ENCODE measurements around the gene OLA1.
A peak's percentile ranks its signal among the peaks of the same experiment; 100 is the strongest.

Gene OLA1

DNA sequence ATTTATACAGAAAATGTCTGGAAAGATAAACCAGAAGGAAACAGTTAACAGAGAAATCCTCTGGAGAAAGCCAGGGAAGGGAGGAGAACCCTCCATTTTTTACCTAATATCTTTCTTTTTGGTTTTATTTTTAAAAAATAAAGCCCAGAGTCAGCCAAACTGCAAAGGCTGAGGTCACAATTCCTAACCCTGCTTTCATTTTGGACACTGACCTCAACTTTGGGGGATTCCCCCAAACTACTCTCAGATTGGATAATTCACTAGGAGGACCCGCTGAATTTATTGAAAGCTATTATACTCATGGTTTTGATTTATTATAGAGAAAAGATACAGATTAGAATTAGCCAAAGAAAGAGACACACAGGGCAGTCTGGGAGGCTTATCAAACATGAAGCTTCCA lies 189.9 kb downstream of the OLA1 start:
- no peak for DNase-seq

DNA sequence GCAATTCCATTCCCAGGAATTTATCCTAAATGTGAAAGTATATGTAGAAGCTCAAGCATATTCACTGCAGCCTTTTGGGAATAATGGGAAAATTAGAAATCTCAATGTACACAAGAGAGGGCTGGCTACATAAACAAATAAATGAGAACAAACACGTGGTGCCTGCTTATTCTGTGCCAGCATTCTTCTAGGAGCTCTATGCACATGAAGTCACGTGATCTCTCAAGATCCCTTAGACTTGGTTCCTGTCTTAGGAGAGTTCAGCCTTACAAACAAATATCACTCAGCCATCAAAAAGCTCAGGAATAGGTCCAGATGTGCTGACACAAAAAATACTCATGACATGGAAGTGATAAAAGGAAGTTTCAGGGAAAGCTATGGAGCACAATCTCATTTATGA lies 190.3 kb downstream of the OLA1 start:
- DNase-seq: no peak

DNA sequence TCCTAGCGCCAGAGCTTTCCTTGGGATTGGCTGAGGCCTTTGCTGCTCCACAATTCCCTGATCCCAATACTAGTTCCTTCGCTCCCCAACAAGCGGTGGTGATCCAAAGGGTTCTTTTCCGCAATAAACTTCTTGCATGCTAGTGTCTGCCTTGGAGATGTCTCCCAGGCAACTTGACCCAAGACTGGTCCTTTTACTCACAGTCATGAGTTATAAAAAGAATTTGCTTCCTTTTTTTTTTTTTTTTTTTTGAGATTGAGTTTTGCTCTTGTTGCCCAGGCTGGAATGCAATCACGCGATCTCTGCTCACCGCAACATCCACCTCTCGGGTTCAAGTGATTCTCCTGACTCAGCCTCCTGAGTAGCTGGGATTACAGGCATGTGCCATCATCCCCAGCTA lies 193.4 kb downstream of the OLA1 start:
- no peak for DNase-seq

DNA sequence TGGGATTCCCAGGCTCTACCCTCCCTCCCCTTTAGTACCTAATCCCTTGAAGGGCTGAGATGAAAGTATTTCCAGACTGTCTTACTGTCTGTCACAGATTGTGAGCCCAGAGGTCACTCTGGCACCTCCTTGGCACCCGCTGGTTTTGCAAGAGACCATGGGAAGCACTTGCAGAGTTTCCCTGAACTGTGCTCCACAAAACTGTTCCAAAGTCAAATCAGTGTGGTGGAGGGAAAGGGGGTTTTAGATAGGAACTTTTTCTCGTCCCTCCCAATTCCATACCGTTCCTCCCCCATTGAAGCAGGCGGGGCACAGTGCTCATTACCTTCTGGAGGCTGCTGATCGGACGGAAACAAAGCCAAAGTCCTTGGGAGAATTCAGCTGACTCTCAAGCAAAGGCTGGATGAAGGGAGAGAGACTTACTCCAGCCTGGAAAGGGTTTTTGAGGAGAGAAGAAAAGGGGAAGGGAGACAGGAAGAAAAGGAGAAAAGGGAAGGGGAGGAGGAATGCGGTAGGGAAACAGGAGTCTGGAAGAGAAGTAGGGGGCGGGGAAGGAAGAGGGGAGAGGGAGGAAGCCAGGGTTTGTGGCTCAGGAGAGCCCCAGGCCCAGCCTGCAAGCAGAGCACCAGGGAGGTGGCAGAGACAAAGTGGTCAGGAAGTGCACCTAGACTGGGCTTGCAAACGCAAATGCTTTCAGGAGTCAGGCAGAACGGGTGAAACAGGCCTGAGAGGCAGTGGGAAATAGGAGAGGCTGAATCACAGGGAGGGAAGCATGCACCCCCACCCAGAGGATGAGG lies 194.8 kb downstream of the OLA1 start:
- DNase-seq: no peak

DNA sequence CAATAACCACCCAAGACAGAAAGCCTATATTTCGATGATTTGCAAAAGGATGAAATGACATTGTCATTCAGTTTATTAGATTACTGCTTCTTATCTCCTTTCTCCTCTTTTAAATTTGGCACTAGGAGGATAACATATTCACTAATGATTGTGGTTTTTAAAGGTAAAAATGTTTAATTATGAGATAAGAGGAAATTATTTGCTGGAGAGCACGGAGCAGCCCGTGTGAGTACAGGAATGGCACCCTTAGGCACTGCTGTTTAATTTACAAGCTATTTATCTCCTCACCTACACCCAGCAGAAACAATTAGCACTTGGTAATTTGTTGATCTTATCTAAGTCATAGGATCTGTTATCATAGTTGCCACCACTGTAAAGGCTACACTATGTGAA lies 195.8 kb downstream of the OLA1 start:
- no peak for DNase-seq

DNA sequence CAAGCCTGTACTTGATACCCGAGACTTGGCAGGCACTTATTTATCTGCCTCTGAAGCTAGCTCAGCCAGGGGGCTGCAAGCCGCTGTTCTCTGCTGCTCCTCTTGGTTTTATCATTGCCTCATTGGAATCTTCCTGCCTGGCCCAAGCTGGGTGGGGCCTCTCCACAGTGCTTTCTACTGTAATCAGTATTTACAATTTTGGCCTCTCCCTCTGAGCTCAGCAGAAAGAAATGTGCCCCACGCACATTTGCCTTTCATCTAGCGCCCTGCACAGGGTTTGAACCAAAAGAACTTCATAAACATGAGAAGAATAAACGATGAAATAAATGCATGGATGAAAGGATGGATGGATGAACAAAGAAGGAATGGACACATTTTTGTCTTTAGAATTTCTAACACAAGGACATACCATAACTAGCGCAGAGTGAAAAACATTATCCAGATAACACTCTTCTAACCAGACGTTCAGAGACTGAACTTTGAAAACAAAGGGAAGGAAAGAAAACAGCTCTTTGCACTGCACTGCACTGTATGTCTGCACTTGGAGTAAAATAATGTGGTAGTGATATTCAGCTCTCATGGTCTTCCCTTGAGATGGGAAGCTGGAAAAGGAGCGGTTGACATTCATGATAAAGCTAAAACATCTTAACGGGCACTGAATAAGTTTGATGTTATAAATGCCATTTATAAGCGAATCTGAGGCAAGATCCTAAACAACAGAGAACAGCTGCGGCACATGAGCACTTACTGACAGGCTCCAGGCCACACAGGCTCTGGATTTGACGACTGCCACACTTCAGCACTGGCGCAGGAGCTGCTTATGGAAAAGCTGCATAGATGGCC lies 196.4 kb downstream of the OLA1 start:
- no peak for DNase-seq

DNA sequence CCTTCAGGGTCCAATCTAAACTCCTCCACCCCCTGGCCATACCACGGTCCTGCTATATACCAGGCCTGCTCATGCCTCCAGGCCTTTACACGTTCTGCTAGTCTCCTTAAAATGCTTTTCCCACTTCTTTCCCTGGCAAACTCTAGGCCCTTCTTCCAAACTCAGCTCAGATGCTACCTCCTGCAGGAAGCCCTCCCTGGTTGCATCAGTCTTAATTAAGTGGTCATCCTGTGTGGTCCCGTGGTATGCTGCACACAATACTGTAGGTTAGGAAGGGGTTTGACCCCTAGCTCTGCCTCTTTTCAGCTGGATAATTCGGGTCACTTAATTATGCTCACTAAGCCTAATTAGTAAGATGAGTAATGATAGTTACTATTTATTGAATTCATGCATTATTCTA lies 197.3 kb downstream of the OLA1 start:
- DNase-seq: no peak

DNA sequence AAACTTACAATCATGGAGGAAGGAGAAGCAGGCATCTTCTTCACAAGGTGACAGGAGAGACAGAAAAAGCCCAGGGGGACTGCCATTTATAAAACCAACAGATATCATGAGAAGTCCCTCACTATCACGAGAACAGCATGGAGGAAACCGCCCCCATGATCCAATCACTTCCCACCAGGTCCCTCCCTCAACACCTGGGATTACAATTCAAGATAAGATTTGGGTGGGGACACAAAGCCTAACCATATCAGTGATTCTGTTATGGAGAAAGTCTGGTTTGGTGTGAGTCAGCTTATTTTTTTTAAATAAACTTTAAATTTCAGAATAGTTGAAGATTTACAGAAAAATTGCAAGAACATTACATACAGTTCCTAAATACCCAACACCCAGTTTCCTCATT lies 198.4 kb downstream of the OLA1 start:
- DNase-seq: no peak

DNA sequence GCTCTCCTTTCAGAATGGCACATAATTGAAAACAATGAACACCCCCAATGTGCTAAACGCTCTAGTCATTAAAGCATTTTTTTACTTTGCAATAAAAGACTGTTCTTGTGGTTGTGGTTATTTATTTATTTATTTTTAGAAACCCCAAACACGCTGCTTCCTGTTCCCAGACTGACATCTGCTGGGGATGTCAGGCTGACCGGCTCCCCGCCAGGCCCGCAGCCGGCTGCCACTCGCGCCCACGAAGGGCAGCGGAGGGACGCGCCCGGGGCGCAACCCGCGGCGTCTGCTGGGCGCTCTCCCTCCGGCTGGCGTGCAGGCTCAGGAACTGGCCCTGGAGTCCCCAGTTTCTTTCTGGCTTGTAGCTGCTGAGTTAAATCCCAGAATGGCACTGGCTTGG lies 200.1 kb downstream of the OLA1 start:
- DNase-seq: no peak

DNA sequence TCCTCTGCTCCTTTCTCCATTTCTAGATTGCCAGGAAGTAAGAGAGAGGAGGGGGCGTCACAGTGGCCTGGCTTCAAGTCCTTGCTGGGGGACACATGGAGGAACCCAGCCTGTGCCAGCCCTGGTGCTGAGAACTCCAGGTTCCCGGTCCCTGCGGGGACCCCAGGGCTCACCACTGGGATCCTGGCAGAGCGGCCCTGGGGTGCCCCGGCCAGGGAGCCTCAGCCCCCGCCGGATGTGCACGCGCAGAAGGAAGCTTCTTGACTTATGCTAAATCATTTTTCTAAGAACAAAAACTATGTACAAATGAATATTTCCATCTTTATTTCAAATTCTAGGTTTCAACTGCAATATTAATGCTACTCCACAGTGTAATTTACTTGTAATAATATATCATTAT lies 200.6 kb downstream of the OLA1 start:
- no peak for DNase-seq

DNA sequence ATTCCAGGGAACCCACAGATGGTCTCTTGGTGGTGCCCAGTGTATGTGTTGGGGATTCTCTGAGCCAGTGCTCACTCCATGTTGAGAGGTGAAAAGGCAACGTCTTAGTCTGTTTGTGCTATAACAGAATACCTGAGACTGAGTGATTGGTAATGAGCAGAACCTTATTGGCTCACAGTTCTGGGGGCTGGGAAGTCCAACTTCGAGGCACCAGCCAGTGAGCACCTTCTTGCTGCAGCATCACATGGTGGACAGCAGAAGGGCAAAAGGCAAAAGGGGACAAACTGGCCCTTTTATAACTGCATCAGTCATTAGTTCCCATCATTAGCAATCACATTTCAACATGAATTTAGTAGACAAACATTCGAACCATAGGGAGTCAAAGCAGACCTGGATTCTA lies 202.2 kb downstream of the OLA1 start:
- no peak for DNase-seq

DNA sequence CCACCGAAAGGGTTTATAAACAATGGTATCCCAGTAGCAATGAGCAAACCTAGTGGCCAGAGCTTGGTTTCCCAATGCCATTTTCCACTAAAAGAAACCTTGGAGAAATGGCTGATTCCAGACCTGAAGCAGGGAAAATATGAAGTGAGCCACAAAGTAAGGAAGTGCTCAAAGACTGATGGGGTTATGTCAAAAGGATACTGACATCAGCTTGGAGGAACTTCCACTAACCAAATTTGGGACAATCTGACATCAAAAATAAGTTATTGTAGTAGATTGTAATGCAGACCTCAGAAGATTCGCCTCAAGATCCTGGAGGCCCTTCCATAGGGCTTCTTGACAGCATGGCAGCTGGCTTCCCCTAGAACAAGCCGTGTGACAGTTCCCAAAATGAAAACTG lies 203.8 kb downstream of the OLA1 start:
- DNase-seq: no peak

DNA sequence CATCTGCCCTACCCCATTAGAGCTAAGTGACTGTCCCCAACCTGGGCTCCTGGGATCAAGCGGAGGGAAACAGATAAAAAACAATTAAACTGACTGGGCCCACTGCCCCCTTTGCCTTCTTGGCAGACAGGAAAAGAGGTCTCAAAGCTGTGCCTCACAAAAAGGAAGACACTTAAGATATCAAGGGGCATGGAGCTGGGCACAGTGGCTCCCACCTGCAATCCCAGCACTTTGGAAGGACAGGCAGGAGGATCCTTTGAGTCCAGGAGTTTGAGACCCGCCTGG lies 208.0 kb downstream of the OLA1 start:
- no peak for DNase-seq

DNA sequence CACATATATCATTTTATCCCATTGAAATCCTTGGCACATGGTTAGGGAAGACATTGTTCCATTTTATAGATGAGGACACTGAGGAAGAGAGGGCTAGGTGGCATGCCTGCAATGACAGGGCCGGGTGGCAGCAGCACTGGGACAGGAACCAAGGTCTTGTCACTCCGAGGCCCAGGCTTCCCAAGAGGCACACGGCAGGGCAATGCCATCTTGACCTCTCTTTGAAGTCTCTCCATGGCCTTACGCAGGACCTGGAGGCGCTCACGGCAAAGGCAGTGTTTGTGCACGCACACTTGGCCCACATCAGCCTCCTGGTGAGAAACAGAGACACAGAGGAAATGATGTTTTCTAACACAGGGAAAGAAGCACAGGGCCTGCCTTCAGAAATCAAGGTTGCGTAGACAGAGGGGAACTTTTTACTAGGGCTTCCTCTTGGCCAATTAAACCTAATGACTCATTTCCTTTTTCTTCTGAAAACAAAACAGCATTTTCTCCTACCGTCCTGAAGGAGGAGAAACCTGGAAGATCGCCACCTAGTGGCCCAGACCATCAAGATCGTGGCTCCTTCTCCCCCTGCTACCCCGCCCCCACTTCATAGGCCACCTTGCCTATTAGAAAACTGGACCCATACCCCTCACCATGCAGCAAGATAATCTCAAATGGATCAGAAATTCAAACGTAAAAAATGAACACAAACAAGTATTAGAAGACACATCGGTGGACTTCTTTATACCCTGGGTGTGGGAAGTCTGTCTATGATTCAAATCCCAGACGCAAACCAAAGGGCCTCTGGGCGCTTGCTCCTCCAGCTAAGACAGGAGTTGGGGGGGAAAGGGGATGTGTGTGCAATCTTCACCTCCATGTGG lies 208.5 kb downstream of the OLA1 start:
- peak; percentile 74 for DNase-seq

DNA sequence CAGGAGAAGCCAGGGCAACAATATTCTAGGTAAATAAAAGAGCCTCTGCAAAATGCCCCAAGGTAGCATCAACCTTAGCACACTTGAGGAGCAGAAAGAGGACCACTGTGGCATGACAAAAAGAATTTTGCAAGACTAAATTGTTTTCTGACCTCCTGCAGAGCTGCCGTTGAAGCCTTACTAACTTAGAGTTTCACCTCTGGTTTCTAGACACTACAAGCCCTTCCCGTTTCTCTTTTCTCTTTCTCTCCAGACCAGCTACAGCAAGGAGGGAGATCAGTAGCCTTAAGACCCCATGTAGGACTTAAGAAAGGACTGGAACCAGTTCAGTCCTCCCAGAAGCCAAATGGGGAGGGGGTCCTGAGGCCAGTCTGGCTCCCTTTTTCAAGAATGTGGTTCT lies 209.9 kb downstream of the OLA1 start:
- no peak for DNase-seq

DNA sequence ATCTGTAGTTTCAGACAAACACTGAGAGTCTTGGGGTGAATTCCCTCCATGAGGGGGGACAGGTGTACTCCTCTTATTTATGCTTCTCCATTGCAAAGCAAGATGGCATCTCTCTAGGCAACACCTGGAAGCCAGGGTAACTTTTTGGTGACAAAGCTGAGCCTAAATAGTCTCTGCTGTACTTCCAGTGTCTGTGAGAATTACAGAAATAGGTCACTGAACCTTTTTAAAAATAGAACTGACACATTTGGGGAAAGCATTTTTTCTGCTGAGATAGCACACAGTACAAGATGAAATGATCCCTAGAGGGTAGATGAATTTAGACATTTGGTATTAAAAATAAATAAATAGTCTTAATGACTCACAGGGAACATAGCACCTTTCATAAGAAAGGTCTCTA lies 211.5 kb downstream of the OLA1 start:
- no peak for DNase-seq

DNA sequence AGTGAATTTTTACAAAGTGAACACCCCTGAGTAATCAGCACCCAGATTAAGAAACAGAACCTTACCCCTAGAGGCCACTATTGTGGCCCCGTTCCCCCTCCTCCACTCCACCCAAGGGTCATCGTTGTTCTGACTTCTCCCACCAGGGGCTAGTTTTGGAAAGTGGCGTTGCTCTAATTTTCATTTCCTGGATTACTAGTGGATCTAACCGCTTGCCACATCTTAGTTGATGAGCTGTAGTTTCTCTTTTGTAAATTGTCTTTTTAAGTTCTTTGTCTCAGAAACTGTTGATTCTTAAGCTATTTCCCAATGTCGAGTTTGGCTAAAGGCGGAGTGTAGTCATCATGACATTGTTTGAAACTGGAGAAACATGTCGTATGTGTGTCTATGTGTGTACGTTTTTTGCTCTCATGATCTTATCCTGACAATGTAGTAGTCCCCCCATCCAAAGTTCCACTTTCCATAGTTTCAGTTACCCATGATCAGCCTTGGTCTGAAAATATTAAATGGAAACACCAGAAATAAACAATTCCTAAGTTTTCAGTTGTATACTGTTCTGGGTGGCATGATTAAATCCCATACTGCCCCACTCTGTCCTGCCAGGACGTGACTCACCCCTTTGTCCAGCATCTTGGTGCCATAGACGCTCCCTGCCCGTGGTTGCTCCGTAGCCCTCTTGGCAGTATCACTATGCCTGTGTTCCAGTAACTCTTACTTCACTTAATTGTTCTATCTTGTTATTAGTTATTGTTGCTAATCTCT lies 212.2 kb downstream of the OLA1 start:
- DNase-seq: no peak

DNA sequence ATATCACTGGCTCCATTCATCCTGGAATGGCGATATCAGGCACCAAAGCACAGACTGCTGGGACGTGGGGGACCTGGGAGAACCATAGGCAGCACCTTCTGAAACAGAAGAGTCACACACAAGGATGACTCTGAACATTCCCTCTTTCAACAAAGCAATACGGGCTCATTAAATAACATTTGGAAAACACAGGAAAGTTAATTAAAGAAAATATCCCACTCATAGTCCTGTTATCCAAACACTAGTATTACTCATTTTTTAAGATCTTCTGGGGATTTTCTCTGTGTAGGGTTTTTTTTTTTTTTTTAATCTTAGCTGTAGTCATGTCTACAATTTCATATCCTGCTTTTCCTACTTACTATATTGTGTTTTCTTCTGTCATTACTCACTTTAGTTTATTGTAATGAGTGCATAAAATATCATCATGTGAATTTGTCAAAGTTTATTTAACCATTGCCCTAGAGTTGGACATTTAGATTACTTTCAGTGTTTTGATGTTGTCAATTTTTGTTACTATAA lies 213.2 kb downstream of the OLA1 start:
- no peak for DNase-seq

DNA sequence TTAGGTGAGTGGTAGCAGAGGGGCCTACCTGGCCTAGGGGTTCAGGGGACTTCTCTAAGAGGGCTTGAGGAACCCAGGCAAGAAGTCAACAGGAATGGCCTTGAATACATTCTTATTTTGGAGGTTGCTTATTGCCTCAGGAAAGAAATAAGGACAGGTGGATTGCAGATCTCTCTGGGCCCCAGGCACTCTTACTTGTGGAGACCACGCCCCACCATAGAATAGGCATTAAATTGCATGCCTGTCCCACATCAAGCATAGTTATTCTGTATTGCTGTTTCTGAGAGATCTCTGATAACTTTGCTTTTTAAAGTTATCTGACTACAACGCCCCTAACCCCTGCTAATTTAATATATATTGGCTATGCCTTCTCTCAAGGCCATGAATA lies 215.2 kb downstream of the OLA1 start:
- no peak for DNase-seq

DNA sequence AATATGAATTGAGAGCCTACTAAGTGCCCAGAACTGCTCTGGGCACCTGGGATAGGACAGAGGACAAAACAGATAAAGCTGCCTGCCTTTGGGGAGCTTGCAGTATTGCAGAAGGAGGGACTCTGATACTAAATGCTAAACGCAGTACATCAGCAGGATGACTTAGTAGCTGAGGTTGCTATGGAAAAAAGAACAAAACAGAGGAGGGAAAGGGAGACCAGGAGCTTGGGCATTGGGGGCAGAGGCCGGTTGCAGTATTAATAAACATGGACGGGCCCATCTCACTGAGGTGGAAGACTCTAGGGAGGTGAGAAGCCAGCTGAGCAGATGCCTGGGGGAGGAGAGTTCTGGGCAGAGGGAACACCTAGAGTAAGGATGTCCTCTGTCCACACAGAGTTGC lies 217.1 kb downstream of the OLA1 start:
- DNase-seq: no peak

DNA sequence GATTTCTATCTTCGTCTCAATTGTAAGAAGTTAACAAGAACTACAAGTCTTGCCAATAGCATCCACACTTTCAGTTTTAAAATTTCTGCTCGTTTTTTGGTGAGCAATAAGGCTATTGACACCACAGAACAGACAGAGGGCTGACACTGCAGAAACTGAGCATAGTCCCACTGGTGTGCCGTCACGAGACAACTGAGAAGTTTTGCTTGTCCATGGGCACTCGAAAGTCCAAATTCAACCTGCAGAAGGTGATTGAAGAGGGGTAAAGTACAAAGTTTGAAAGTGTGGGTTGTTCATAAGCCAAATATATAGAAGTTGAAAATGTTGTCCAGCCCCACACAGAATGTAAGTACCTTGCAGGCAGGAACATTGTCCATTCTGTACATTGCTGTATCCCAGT lies 219.4 kb downstream of the OLA1 start:
- no peak for DNase-seq

DNA sequence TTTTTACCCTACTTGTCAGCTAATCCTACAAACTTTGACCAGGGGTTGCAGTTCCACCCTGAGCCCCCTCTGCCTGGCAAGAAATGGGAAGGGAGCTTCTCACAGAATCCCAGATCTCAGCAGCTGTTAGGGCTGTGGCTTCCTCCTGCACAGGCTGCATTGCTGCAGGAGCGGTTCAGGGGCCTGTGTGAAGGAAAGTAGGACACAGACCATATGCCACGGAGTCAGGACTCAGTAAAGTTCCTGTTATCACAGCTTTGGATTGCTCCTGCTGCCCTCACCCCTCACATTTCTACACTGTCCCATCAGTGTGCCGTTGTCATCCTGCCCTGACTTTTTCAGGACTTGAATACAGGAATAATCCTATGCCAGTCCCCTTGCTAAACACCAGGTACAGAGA lies 220.4 kb downstream of the OLA1 start:
- DNase-seq: no peak
